MM.1S (cell line): ENCODE measurements around the gene CD28.

Experiments
- EZH2 ChIP-seq: fragments of 300-600 bp; sonication (generic); optimal IDR thresholded peaks from 2 replicates; pipeline ENCODE3; 2017; ENCODE audit warnings: low read depth, mild to moderate bottlenecking, antibody characterized with exemption, low read length, mixed read lengths
- TF ChIP-seq, protein P1 (sequence below): fragments of 300-600 bp; sonication (generic); IDR thresholded peaks from 2 replicates; pipeline ENCODE4 v1.5.1; 2016; ENCODE audit warnings: antibody characterized with exemption, low read length, mixed read lengths

DNA sequence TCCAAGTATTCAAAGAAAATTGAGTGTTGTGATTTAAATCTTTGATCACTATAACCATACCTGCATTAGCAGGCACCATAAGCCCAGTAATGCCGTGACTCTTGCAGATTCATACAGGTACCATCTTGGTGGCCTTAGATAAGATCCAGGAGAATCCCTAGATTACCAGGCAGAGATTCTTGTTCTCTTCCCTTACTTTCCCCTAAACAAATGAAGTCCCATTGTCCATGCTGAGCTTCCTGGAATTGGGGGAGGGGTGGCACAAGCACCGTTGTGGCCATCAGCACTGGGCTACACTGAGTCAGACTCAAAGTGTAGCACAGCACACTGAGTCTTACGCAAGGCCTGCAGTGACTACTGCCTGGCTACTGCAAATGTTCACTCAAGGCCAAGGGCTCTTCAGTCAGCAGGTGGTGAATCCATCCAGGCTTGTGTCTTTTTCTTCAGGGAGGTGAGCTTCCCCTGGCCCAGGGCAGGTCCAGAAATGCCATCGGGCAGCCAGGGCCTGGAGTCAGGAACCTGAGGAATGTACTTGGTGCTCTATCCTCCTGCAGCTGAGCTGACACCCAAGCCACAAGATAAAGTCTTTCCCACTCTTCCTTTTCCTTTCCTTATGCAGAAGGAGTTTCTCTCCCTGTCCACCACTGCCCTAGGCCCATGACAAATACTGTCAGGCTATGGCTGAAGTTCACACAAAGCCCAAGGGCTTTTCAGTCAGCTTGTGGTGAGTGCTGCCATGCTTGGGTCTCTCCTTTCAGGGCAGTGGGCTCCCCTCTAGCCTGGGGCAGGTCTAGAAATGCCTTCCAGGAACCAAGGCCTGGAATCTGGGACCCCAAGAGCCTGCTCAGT, 52.6 kb downstream of the CD28 start:
- TF ChIP-seq, protein P1, sequence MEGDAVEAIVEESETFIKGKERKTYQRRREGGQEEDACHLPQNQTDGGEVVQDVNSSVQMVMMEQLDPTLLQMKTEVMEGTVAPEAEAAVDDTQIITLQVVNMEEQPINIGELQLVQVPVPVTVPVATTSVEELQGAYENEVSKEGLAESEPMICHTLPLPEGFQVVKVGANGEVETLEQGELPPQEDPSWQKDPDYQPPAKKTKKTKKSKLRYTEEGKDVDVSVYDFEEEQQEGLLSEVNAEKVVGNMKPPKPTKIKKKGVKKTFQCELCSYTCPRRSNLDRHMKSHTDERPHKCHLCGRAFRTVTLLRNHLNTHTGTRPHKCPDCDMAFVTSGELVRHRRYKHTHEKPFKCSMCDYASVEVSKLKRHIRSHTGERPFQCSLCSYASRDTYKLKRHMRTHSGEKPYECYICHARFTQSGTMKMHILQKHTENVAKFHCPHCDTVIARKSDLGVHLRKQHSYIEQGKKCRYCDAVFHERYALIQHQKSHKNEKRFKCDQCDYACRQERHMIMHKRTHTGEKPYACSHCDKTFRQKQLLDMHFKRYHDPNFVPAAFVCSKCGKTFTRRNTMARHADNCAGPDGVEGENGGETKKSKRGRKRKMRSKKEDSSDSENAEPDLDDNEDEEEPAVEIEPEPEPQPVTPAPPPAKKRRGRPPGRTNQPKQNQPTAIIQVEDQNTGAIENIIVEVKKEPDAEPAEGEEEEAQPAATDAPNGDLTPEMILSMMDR, result no peak
- TF ChIP-seq EZH2, result no peak
